Measurements from ENCODE around the gene ST3GAL6. TPM values are rescaled to one million over a fixed set of nuclear protein-coding genes. Genes with fewer than 3 reads are reported as not detected.

The ST3GAL6 gene
- total and polyA plus RNA-seq, 2 of the 8 experiments (the other 6 are each of a cell fraction or from before 2014, with no cell fraction given) = 3.3 to 6.1 TPM

DNA sequence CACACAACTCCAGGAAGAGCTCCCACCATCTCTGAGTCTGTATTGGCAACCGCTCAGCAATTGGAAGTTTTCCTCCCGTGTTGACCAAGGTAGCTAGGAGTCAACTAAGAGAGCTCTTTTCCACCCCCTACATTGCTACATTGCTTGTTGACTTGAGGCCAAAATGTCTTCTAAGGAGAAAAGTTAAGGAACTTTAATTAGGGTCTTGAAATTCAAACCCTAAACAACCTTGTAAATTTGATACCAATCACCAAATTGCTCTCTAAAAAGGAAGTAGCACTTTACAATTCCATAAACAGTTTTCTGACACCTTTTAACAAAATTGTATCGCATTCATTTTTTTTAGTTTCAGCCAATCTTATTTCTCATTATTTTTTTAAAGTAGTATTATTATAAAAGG, 35.5 kb upstream of the ST3GAL6 start (continued):
- TF ChIP-seq, protein P1, sequence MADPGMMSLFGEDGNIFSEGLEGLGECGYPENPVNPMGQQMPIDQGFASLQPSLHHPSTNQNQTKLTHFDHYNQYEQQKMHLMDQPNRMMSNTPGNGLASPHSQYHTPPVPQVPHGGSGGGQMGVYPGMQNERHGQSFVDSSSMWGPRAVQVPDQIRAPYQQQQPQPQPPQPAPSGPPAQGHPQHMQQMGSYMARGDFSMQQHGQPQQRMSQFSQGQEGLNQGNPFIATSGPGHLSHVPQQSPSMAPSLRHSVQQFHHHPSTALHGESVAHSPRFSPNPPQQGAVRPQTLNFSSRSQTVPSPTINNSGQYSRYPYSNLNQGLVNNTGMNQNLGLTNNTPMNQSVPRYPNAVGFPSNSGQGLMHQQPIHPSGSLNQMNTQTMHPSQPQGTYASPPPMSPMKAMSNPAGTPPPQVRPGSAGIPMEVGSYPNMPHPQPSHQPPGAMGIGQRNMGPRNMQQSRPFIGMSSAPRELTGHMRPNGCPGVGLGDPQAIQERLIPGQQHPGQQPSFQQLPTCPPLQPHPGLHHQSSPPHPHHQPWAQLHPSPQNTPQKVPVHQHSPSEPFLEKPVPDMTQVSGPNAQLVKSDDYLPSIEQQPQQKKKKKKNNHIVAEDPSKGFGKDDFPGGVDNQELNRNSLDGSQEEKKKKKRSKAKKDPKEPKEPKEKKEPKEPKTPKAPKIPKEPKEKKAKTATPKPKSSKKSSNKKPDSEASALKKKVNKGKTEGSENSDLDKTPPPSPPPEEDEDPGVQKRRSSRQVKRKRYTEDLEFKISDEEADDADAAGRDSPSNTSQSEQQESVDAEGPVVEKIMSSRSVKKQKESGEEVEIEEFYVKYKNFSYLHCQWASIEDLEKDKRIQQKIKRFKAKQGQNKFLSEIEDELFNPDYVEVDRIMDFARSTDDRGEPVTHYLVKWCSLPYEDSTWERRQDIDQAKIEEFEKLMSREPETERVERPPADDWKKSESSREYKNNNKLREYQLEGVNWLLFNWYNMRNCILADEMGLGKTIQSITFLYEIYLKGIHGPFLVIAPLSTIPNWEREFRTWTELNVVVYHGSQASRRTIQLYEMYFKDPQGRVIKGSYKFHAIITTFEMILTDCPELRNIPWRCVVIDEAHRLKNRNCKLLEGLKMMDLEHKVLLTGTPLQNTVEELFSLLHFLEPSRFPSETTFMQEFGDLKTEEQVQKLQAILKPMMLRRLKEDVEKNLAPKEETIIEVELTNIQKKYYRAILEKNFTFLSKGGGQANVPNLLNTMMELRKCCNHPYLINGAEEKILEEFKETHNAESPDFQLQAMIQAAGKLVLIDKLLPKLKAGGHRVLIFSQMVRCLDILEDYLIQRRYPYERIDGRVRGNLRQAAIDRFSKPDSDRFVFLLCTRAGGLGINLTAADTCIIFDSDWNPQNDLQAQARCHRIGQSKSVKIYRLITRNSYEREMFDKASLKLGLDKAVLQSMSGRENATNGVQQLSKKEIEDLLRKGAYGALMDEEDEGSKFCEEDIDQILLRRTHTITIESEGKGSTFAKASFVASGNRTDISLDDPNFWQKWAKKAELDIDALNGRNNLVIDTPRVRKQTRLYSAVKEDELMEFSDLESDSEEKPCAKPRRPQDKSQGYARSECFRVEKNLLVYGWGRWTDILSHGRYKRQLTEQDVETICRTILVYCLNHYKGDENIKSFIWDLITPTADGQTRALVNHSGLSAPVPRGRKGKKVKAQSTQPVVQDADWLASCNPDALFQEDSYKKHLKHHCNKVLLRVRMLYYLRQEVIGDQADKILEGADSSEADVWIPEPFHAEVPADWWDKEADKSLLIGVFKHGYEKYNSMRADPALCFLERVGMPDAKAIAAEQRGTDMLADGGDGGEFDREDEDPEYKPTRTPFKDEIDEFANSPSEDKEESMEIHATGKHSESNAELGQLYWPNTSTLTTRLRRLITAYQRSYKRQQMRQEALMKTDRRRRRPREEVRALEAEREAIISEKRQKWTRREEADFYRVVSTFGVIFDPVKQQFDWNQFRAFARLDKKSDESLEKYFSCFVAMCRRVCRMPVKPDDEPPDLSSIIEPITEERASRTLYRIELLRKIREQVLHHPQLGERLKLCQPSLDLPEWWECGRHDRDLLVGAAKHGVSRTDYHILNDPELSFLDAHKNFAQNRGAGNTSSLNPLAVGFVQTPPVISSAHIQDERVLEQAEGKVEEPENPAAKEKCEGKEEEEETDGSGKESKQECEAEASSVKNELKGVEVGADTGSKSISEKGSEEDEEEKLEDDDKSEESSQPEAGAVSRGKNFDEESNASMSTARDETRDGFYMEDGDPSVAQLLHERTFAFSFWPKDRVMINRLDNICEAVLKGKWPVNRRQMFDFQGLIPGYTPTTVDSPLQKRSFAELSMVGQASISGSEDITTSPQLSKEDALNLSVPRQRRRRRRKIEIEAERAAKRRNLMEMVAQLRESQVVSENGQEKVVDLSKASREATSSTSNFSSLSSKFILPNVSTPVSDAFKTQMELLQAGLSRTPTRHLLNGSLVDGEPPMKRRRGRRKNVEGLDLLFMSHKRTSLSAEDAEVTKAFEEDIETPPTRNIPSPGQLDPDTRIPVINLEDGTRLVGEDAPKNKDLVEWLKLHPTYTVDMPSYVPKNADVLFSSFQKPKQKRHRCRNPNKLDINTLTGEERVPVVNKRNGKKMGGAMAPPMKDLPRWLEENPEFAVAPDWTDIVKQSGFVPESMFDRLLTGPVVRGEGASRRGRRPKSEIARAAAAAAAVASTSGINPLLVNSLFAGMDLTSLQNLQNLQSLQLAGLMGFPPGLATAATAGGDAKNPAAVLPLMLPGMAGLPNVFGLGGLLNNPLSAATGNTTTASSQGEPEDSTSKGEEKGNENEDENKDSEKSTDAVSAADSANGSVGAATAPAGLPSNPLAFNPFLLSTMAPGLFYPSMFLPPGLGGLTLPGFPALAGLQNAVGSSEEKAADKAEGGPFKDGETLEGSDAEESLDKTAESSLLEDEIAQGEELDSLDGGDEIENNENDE (IDR thresholded peaks at IDR 0.05; ENCODE audit: insufficient replicate concordance, low read length) = no peak
- TF ChIP-seq, protein P2, sequence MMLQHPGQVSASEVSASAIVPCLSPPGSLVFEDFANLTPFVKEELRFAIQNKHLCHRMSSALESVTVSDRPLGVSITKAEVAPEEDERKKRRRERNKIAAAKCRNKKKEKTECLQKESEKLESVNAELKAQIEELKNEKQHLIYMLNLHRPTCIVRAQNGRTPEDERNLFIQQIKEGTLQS (IDR thresholded peaks at IDR 0.05; ENCODE audit: insufficient read depth, low read depth, low read length) = no peak
